A673 (cell line): ENCODE measurements around the gene PLB1. TPM values are rescaled to one million over a fixed set of nuclear protein-coding genes. Genes with fewer than 3 reads are reported as not detected.

ENCODE experiments used
- BruUV-seq: library from RNA; stranded (reverse); fragments of 400-500 nt; replicated peaks from 2 replicates; lab custom pipeline; 2021; lab: Mats Ljungman, UMichigan
- CTCF ChIA-PET: fragments of 300-600 bp; sonication (Branson Sonifier 250); formaldehyde crosslinking; loops from one replicate; lab custom pipeline; 2022; ENCODE audit warnings: antibody characterized with exemption; lab: Charles Lee
- POLR2A ChIA-PET: fragments of 300-600 bp; sonication (Branson Sonifier 250); formaldehyde crosslinking; loops from one replicate; lab custom pipeline; 2022; ENCODE audit warnings: antibody characterized with exemption; ENCODE audit not compliant: low non-redundant PET; lab: Charles Lee
- DNase-seq: peaks from one replicate; pipeline ENCODE4 v3.0.0-alpha.2; 2015; ENCODE audit warnings: low spot score
- H3K27ac ChIP-seq: fragments of 200-600 bp; sonication (generic); 2 replicates; pipeline ENCODE4 v1.5.1; 2016; ENCODE audit warnings: mixed run types, low read depth, mild to moderate bottlenecking, mixed read lengths, antibody characterized with exemption, low read length; ENCODE audit not compliant: poor library complexity, severe bottlenecking
- H3K27me3 ChIP-seq: fragments of 200-600 bp; sonication (generic); replicated peaks from 2 replicates; pipeline ENCODE4 v1.6.1; 2017; ENCODE audit warnings: mixed run types, low read depth, mild to moderate bottlenecking, mixed read lengths, antibody characterized with exemption, low read length; ENCODE audit not compliant: insufficient read depth, poor library complexity
- H3K36me3 ChIP-seq: fragments of 200-600 bp; sonication (generic); 2 replicates; pipeline ENCODE4 v1.6.1; 2016; ENCODE audit warnings: mixed run types, mild to moderate bottlenecking, mixed read lengths, antibody characterized with exemption, low read length; ENCODE audit not compliant: insufficient read depth, poor library complexity, severe bottlenecking
- H3K4me1 ChIP-seq: fragments of 200-600 bp; sonication (generic); 2 replicates; pipeline ENCODE4 v1.6.1; 2017; ENCODE audit warnings: mixed run types, mild to moderate bottlenecking, mixed read lengths, antibody characterized with exemption, low read length; ENCODE audit not compliant: insufficient read depth, poor library complexity, severe bottlenecking
- H3K4me3 ChIP-seq: fragments of 200-600 bp; sonication (generic); 2 replicates; pipeline ENCODE4 v1.5.1; 2016; ENCODE audit warnings: low read depth, mixed run types, mild to moderate bottlenecking, mixed read lengths, low read length; ENCODE audit not compliant: poor library complexity, severe bottlenecking
- H3K9me3 ChIP-seq: fragments of 200-600 bp; sonication (generic); 2 replicates; pipeline ENCODE4 v1.6.1; 2016; ENCODE audit warnings: mixed run types, low read depth, mild to moderate bottlenecking, mixed read lengths, antibody characterized with exemption, low read length; ENCODE audit not compliant: poor library complexity, severe bottlenecking
- CTCF ChIP-seq: fragments of 300-800, 200-600 bp; sonication (generic); conservative IDR thresholded peaks from 2 replicates; pipeline ENCODE4 v1.5.1; 2017; ENCODE audit warnings: low read depth, mild to moderate bottlenecking, antibody characterized with exemption, low read length, moderate library complexity, mixed read lengths
- EZH2 ChIP-seq: fragments of 200-600 bp; sonication (generic); IDR thresholded peaks from 2 replicates; pipeline ENCODE4 v1.6.1; 2017; ENCODE audit warnings: borderline replicate concordance, low read depth, mild to moderate bottlenecking, mixed read lengths, antibody characterized with exemption, low read length; ENCODE audit not compliant: poor library complexity, severe bottlenecking
- intact Hi-C: fragments of 100-400 bp; cut with micrococcal nuclease; formaldehyde crosslinking; loops from one replicate; pipeline ENCODE4 v1.10.0; 2022; ENCODE audit not compliant: unreplicated experiment
- total RNA-seq: library from RNA; stranded (reverse); gene quantifications from 2 replicates; pipeline ENCODE4 v1.2.3, GENCODE V29; 2021

The PLB1 gene
- total RNA-seq, 1 experiment from 2014 or later = 0.39 TPM

GRCh38 chr2:28587526-28588291 lies 91.8 kb downstream of the PLB1 start:
- H3K4me3 ChIP-seq = no peak overlapping the region
- no peak for DNase-seq
- H3K9me3 ChIP-seq = no peaks in the 10 kb centered on the region
- ChIA-PET POLR2A (no interaction called here), CTCF (no interaction called here)
- TF ChIP-seq EZH2 = no peak
- no peak for TF ChIP-seq CTCF
- H3K27ac ChIP-seq = no peak overlapping the region
- intact Hi-C loops = no loop called here
- H3K36me3 ChIP-seq = no peaks in the 10 kb centered on the region
- no peaks in the 10 kb centered on the region for H3K27me3 ChIP-seq
- peaks cover 12% of the 10 kb centered on the region for H3K4me1 ChIP-seq
- BruUV-seq = no TSS peak

GRCh38 chr2:28588292-28588670 lies 92.4 kb downstream of the PLB1 start:
- no TSS peak for BruUV-seq
- intact Hi-C loops = no loop called here
- CTCF ChIA-PET = no interaction called here

GRCh38 chr2:28589746-28590463 lies 94.0 kb downstream of the PLB1 start:
- TF ChIP-seq EZH2 = no peak
- TF ChIP-seq CTCF = no peak
- POLR2A ChIA-PET = no interaction called here
- CTCF ChIA-PET = no interaction called here
- Histone ChIP-seq H3K27ac (no peak overlapping the region), H3K4me1 (peaks cover 21% of the 10 kb centered on the region), H3K4me3 (no peak overlapping the region), H3K27me3 (no peaks in the 10 kb centered on the region), H3K36me3 (no peaks in the 10 kb centered on the region), H3K9me3 (no peaks in the 10 kb centered on the region)
- intact Hi-C loops = no loop called here
- BruUV-seq = no TSS peak
- no peak for DNase-seq

More at GRCh38 chr2:28588292-28588670, 92.4 kb downstream of the PLB1 start:
- H3K27ac ChIP-seq = no peak overlapping the region
- no peak for DNase-seq
- POLR2A ChIA-PET = no interaction called here
- H3K27me3 ChIP-seq = no peaks in the 10 kb centered on the region
- H3K36me3 ChIP-seq = no peaks in the 10 kb centered on the region
- peaks cover 17% of the 10 kb centered on the region for H3K4me1 ChIP-seq
- H3K9me3 ChIP-seq = no peaks in the 10 kb centered on the region
- TF ChIP-seq CTCF (no peak), EZH2 (no peak)
- no peak overlapping the region for H3K4me3 ChIP-seq
